ENCODE measurements around the gene ZNF639.

The ZNF639 gene

GRCh38 chr3:179281825-179282224, 41.0 kb upstream of the ZNF639 start:
- Histone ChIP-seq H3K27ac (replicated peaks) (no peak overlapping the region), H3K27me3 (ENCODE audit: insufficient read depth, poor library complexity, severe bottlenecking) (no peaks in the 10 kb centered on the region), H3K4me3 (replicated peaks; ENCODE audit: insufficient read depth, low read length) (no peak overlapping the region)
- TF ChIP-seq CTCF (IDR thresholded peaks at IDR 0.05; ENCODE audit: insufficient read depth, low read length) (no peak), GABPA (IDR thresholded peaks at IDR 0.05; ENCODE audit: low read depth) (no peak), SPI1 (IDR thresholded peaks at IDR 0.05; ENCODE audit: borderline replicate concordance, low read depth) (no peak), REST (IDR thresholded peaks at IDR 0.05; ENCODE audit: insufficient replicate concordance, low read depth) (no peak), POLR2AphosphoS5 (IDR thresholded peaks at IDR 0.05; ENCODE audit: low read depth) (no peak)
- no peak for DNase-seq (ENCODE audit: low read depth in 1 of 2, low spot score in 1 of 2)

- Histone ChIP-seq H3K27ac (replicated peaks) (no peak overlapping the region), H3K27me3 (ENCODE audit: insufficient read depth, poor library complexity, severe bottlenecking) (no peaks in the 10 kb centered on the region), H3K4me3 (replicated peaks; ENCODE audit: insufficient read depth, low read length) (no peak overlapping the region)
- no peak for DNase-seq (ENCODE audit: low read depth in 1 of 2, low spot score in 1 of 2)
- no peak for TF ChIP-seq GABPA (IDR thresholded peaks at IDR 0.05; ENCODE audit: low read depth)
- no peak for TF ChIP-seq SPI1 (IDR thresholded peaks at IDR 0.05; ENCODE audit: borderline replicate concordance, low read depth)
- no peak for TF ChIP-seq CTCF (IDR thresholded peaks at IDR 0.05; ENCODE audit: insufficient read depth, low read length)
- TF ChIP-seq REST (IDR thresholded peaks at IDR 0.05; ENCODE audit: insufficient replicate concordance, low read depth), result no peak
- TF ChIP-seq POLR2AphosphoS5 (IDR thresholded peaks at IDR 0.05; ENCODE audit: low read depth), result no peak
Measured at GRCh38 chr3:179286331-179286730, 36.5 kb upstream of the ZNF639 start.

GRCh38 chr3:179288845-179289244, 34.0 kb upstream of the ZNF639 start:
- Histone ChIP-seq H3K27ac (replicated peaks) (no peak overlapping the region), H3K27me3 (ENCODE audit: insufficient read depth, poor library complexity, severe bottlenecking) (no peaks in the 10 kb centered on the region)
- no peak for TF ChIP-seq CTCF (IDR thresholded peaks at IDR 0.05; ENCODE audit: insufficient read depth, low read length)
- no peak for TF ChIP-seq POLR2AphosphoS5 (IDR thresholded peaks at IDR 0.05; ENCODE audit: low read depth)
- TF ChIP-seq GABPA (IDR thresholded peaks at IDR 0.05; ENCODE audit: low read depth), result no peak
- no peak for TF ChIP-seq SPI1 (IDR thresholded peaks at IDR 0.05; ENCODE audit: borderline replicate concordance, low read depth)
- TF ChIP-seq REST (IDR thresholded peaks at IDR 0.05; ENCODE audit: insufficient replicate concordance, low read depth), result no peak

More at GRCh38 chr3:179288845-179289244, 34.0 kb upstream of the ZNF639 start:
- no peak for DNase-seq (ENCODE audit: low read depth in 1 of 2, low spot score in 1 of 2)
- H3K4me3 ChIP-seq (replicated peaks; ENCODE audit: insufficient read depth, low read length), result no peak overlapping the region

Data from HL-60 (cell line).